IMR-90 (cell line): ENCODE results near the gene RAPGEF3. TPM values are rescaled to one million over a fixed set of nuclear protein-coding genes. Genes with fewer than 3 reads are reported as not detected.

Experiments used
- ATAC-seq: fragments of 200-7000 bp; cut with Tn5 transposase; 2 replicates; pipeline ENCODE4 v1.9.1; 2020; ENCODE audit warnings: low read depth, mild to moderate bottlenecking, moderate library complexity
- BruUV-seq: library from RNA; stranded (reverse); fragments of 400-500 nt; replicated peaks from 2 replicates; lab custom pipeline; 2021; lab: Mats Ljungman, UMichigan
- CTCF ChIA-PET: fragments of 300-600 bp; formaldehyde crosslinking; extraction: SDS; loops from one replicate; lab custom pipeline; 2021; ENCODE audit warnings: antibody characterized with exemption; lab: Yijun Ruan, JAX
- POLR2A ChIA-PET: fragments of 300-600 bp; sonication (Branson Sonifier 250); formaldehyde crosslinking; loops from one replicate; lab custom pipeline; 2022; ENCODE audit warnings: antibody characterized with exemption; ENCODE audit not compliant: unreplicated experiment; lab: Charles Lee
- DNase-seq: peaks from one replicate; pipeline ENCODE4 v3.0.0; 2013
- H2AFZ ChIP-seq: replicated peaks from 2 replicates; pipeline ENCODE3; 2013; ENCODE audit warnings: low read length, mild to moderate bottlenecking; ENCODE audit not compliant: poor library complexity
- H2AK5ac ChIP-seq: 2 replicates; pipeline ENCODE4 v1.6.1; 2013; ENCODE audit warnings: low read depth, low read length, inconsistent platforms
- H2AK9ac ChIP-seq: replicated peaks from 2 replicates; pipeline ENCODE3; 2013; ENCODE audit warnings: mild to moderate bottlenecking, low read depth, low read length, moderate library complexity; ENCODE audit not compliant: poor library complexity
- H2BK120ac ChIP-seq: 2 replicates; pipeline ENCODE4 v1.6.1; 2013; ENCODE audit warnings: low read depth, low read length, inconsistent platforms
- H2BK15ac ChIP-seq: 3 replicates; pipeline ENCODE4 v1.6.1; 2013; ENCODE audit warnings: low read depth, low read length, inconsistent platforms
- H2BK20ac ChIP-seq: 2 replicates; pipeline ENCODE4 v1.6.1; 2013; ENCODE audit warnings: low read depth, mild to moderate bottlenecking, inconsistent platforms, low read length, moderate library complexity
- H2BK5ac ChIP-seq: 2 replicates; pipeline ENCODE4 v1.6.1; 2013; ENCODE audit warnings: mild to moderate bottlenecking, low read depth, low read length, inconsistent platforms; ENCODE audit not compliant: poor library complexity, severe bottlenecking
- H3K14ac ChIP-seq: replicated peaks from 2 replicates; pipeline ENCODE4 v1.6.1; 2013; ENCODE audit warnings: low read depth, low read length, inconsistent platforms
- H3K18ac ChIP-seq: 2 replicates; pipeline ENCODE4 v1.6.1; 2013; ENCODE audit warnings: low read depth, low read length, control low read depth
- H3K23ac ChIP-seq: 2 replicates; pipeline ENCODE4 v1.6.1; 2013; ENCODE audit warnings: low read depth, low read length, inconsistent platforms
- H3K27ac ChIP-seq: 2 replicates; pipeline ENCODE4 v1.5.1; 2013; ENCODE audit warnings: mild to moderate bottlenecking, control low read depth, low read length; ENCODE audit not compliant: insufficient read depth
- H3K27me3 ChIP-seq: 2 replicates; pipeline ENCODE4 v1.6.1; 2013; ENCODE audit warnings: low read length; ENCODE audit not compliant: control insufficient read depth, insufficient read depth
- H3K36me3 ChIP-seq: 2 replicates; pipeline ENCODE4 v1.6.1; 2013; ENCODE audit warnings: low read length, mixed read lengths; ENCODE audit not compliant: control insufficient read depth, insufficient read depth
- H3K4ac ChIP-seq: 2 replicates; pipeline ENCODE4 v1.6.1; 2013; ENCODE audit warnings: low read depth, low read length, inconsistent platforms
- H3K4me1 ChIP-seq: 2 replicates; pipeline ENCODE4 v1.6.1; 2013; ENCODE audit warnings: low read length, mixed read lengths; ENCODE audit not compliant: control insufficient read depth, insufficient read depth
- H3K4me2 ChIP-seq: 2 replicates; pipeline ENCODE4 v1.6.1; 2013; ENCODE audit warnings: low read depth, mild to moderate bottlenecking, control low read depth, low read length, moderate library complexity
- H3K4me3 ChIP-seq: 2 replicates; pipeline ENCODE4 v1.5.1; 2013; ENCODE audit warnings: low read depth, mild to moderate bottlenecking, control low read depth, low read length, moderate library complexity; ENCODE audit not compliant: insufficient read depth
- H3K56ac ChIP-seq: 2 replicates; pipeline ENCODE4 v1.6.1; 2013; ENCODE audit warnings: low read length, inconsistent platforms; ENCODE audit not compliant: insufficient read depth; ENCODE audit errors: extremely low read depth
- H3K79me1 ChIP-seq, 2 experiments: 2 replicates each; pipeline ENCODE4 v1.6.1; 2013; ENCODE audit warnings: low read length in 2 of 2, inconsistent platforms in 1 of 2, low read depth in 1 of 2
- H3K9ac ChIP-seq: 2 replicates; pipeline ENCODE4 v1.6.1; 2013; ENCODE audit warnings: low read depth, low read length, control low read depth
- H3K9me1 ChIP-seq: 2 replicates; pipeline ENCODE4 v1.6.1; 2013; ENCODE audit warnings: low read length, inconsistent platforms; ENCODE audit not compliant: insufficient read depth
- H3K9me3 ChIP-seq: 2 replicates; pipeline ENCODE4 v1.6.1; 2013; ENCODE audit warnings: low read length; ENCODE audit not compliant: control insufficient read depth, insufficient read depth
- H4K20me1 ChIP-seq: 2 replicates; pipeline ENCODE4 v1.6.1; 2013; ENCODE audit warnings: low read length, inconsistent platforms; ENCODE audit not compliant: insufficient read depth
- H4K5ac ChIP-seq: 2 replicates; pipeline ENCODE4 v1.6.1; 2013; ENCODE audit warnings: mild to moderate bottlenecking, low read depth, low read length, control low read depth
- H4K8ac ChIP-seq, 2 experiments: 2 replicates each; pipeline ENCODE4 v1.6.1; 2013; ENCODE audit warnings: low read depth in 2 of 2, low read length in 2 of 2, control low read depth in 1 of 2, inconsistent platforms in 1 of 2
- H4K91ac ChIP-seq: 2 replicates; pipeline ENCODE4 v1.6.1; 2013; ENCODE audit warnings: low read depth, low read length, inconsistent platforms; ENCODE audit not compliant: insufficient read depth
- BHLHE40 ChIP-seq: fragments of 150-350 bp; IDR thresholded peaks from 2 replicates; pipeline ENCODE4 v1.6.1; 2016; ENCODE audit warnings: mild to moderate bottlenecking, low read depth, low read length
- CEBPB ChIP-seq: IDR thresholded peaks from 2 replicates; pipeline ENCODE4 v1.6.1; 2012; ENCODE audit warnings: low read depth, low read length, improper control_type of control experiment
- CHD1 ChIP-seq: IDR thresholded peaks from 2 replicates; pipeline ENCODE4 v1.6.1; 2012; ENCODE audit warnings: low read depth, low read length, improper control_type of control experiment
- FOS ChIP-seq: fragments of 150-350 bp; IDR thresholded peaks from 2 replicates; pipeline ENCODE4 v1.6.1; 2016; ENCODE audit warnings: low read depth, low read length
- MAFK ChIP-seq: IDR thresholded peaks from 2 replicates; pipeline ENCODE4 v1.6.1; 2012; ENCODE audit warnings: low read depth, low read length, improper control_type of control experiment
- MAZ ChIP-seq: IDR thresholded peaks from 2 replicates; pipeline ENCODE4 v1.6.1; 2012; ENCODE audit warnings: low read depth, mild to moderate bottlenecking, low read length, improper control_type of control experiment, moderate library complexity, borderline replicate concordance
- MXI1 ChIP-seq: IDR thresholded peaks from 2 replicates; pipeline ENCODE4 v1.6.1; 2012; ENCODE audit warnings: low read depth, mild to moderate bottlenecking, low read length, moderate library complexity, borderline replicate concordance
- POLR2A ChIP-seq: IDR thresholded peaks from 2 replicates; pipeline ENCODE4 v1.6.1; 2012; ENCODE audit warnings: mild to moderate bottlenecking, low read depth, low read length
- RAD21 ChIP-seq: IDR thresholded peaks from 2 replicates; pipeline ENCODE4 v1.6.1; 2012; ENCODE audit warnings: low read length, improper control_type of control experiment
- RCOR1 ChIP-seq: IDR thresholded peaks from 2 replicates; pipeline ENCODE4 v1.6.1; 2012; ENCODE audit warnings: mild to moderate bottlenecking, low read length, improper control_type of control experiment; ENCODE audit not compliant: insufficient replicate concordance
- RFX5 ChIP-seq: IDR thresholded peaks from 2 replicates; pipeline ENCODE4 v1.8.0; 2012; ENCODE audit warnings: low read depth, mild to moderate bottlenecking, low read length, moderate library complexity
- SMC3 ChIP-seq: fragments of 150-350 bp; IDR thresholded peaks from 2 replicates; pipeline ENCODE4 v1.6.1; 2016; ENCODE audit warnings: low read depth, mild to moderate bottlenecking, antibody characterized with exemption, low read length, moderate library complexity
- WGBS, 2 experiments: methylation state at CpG; one replicate each; pipeline versions ENCODE4 v1.1.5 to v1.1.7; 2013; ENCODE audit warnings: missing lambda C conversion rate in 2 of 2; ENCODE audit not compliant: insufficient read length in 1 of 2; ENCODE audit errors: extremely low coverage in 2 of 2; 5-methylcytosine and 5-hydroxymethylcytosine counted together
- dilution Hi-C: fragments of 300-500 bp; cut with HindIII; formaldehyde crosslinking; loops from one replicate; pipeline ENCODE4 v1.14.3; 2018; ENCODE audit warnings: low sequenced_read_pairs; ENCODE audit not compliant: unreplicated experiment
- in situ Hi-C: fragments of 300-500 bp; cut with MboI; formaldehyde crosslinking; loops from 3 replicates; pipeline ENCODE4 v1.14.3; 2019; ENCODE audit warnings: low sequenced_read_pairs, inconsistent platforms, mixed read lengths
- intact Hi-C: fragments of 100-400 bp; cut with micrococcal nuclease; formaldehyde crosslinking; loops from 2 replicates; pipeline ENCODE4 v1.10.0; 2022
- polyA plus RNA-seq, 3 experiments: library from polyadenylated mRNA; depleted of rRNA; stranded (reverse); fragments of >200 nt; gene quantifications; 2 replicates each; pipeline ENCODE4 v1.2.3, GENCODE V29; 2012; ENCODE audit warnings: low replicate concordance in 1 of 3
- total RNA-seq: library from RNA; depleted of rRNA; stranded (reverse); fragments of >200 nt; gene quantifications from 2 replicates; pipeline ENCODE4 v1.2.3, GENCODE V29; 2012
- TF ChIP-seq, protein P1 (sequence below): fragments of 150-350 bp; IDR thresholded peaks from 2 replicates; pipeline ENCODE4 v1.6.1; 2016; ENCODE audit warnings: low read depth, mild to moderate bottlenecking, low read length, moderate library complexity, borderline replicate concordance

RAPGEF3 gene
- total and polyA plus RNA-seq, 2 of the 4 experiments (the other 2 are of a cell fraction), result 1.3 to 2.0 TPM

DNA sequence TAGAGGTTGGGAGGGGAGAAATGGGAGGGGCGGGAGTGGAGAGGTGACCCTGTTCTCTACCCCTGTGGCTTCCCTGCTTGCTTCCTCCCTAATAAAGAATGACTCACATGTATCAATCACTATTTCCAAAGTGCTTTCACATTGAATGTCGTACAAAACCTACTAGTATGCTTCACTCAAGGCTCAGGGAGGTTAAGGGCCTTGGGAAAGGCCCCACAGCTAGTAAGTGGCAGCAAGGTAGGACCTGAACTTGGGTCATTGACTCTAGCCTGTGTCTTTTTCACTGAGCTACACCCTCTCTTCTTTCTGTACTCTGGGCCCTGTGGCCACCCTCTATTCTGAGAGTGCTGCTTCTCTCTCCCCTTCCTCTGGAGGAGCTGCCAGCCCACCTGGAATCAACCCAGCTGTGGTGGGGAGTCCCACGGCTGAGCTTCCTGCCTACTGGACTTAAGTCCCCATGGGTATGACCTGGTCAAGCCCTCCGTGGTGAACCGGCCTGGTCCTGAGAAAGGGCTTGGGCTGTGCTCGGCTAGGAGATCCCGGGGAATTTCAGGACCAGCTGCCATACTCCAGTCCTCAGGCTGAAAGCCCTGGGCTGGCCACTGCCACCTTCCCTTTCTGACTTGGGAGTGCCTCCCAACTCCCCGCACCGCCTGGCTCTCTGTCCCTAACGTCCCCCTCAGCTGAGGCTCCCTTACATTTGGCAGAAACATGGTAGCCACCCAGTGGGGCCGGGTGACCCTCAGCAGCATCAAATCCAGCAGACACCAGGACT lies 27.4 kb upstream of the RAPGEF3 start (continued):
- no peak for TF ChIP-seq RCOR1

DNA sequence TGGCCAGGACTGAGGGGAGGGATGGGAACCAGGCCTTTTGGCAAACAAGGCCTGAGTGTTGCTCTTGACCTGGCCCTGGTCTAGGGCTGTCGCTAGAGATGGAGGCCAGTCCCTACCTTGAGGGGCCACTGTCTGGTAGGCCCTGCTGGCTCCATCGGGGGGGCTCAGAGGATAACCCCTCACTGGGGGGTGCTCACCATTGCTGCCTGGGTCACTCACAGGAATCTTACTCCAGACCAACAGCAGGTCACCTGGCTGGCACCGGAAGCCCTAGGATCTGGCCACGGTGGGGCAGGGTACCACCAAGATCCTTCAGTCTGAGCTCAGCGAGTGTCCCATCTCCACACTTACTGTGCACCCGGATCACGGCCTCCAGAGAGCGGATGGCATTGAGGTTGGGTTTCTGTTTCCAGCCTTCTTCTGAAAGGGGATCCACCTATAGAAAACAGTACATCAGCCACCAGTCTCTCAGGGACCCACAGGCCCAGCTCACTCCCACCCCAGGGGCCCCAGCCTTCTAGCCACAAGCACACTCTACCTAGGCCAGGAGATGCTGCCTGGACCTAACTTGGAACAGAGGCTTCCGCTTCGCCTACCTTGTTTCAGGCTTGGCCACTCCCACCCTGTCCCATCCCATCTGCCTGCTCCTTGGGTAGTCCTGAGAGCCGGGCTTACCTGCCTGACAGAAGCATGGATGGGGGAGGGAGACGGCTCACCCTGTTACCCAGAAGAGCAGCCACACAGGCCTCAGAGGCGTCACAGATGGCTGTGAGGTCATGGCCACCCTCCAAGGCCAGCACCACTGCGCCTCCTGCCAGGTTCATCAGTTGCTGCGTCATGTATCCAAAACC lies 26.6 kb upstream of the RAPGEF3 start:
- intact Hi-C loops (no loop called here), in situ Hi-C loops (loop anchor here (5.0 kb wide), 1 partner anchor 42 kb away; no protein-coding TSS in a partner anchor), dilution Hi-C loops (loop anchor here (10.0 kb wide), 1 partner anchor 60 kb away; no protein-coding TSS in a partner anchor)
- H2AFZ ChIP-seq, result no peak overlapping the region
- peaks cover 15% of the 10 kb centered on the region; the same call in 1 of the 2 replicates for H4K20me1 ChIP-seq
- peaks cover 0 to 20% of the 10 kb centered on the region in 2 experiments for H3K79me1 ChIP-seq
- H2AK5ac ChIP-seq, result no peak overlapping the region
- H3K4ac ChIP-seq, result no peak overlapping the region
- WGBS, 2 experiments, result 100% methylated on average over 3 of the region's 15 CpGs; no CpG with 5 or more reads in 1 of the 2 experiments
- H3K27me3 ChIP-seq, result no peaks in the 10 kb centered on the region
- BruUV-seq, result no TSS peak
- no peak overlapping the region for H2AK9ac ChIP-seq
- H4K5ac ChIP-seq, result no peak overlapping the region
- no peaks in the 10 kb centered on the region for H3K4me1 ChIP-seq
- H3K56ac ChIP-seq, result no peak overlapping the region
- no peaks in the 10 kb centered on the region for H3K9me1 ChIP-seq
- ChIA-PET POLR2A (interaction anchor here (0.7 kb wide), 1 partner anchor 79 kb away, joined by 4 read pairs; no protein-coding TSS in a partner anchor), CTCF (no interaction called here)
- no peak overlapping the region for H3K27ac ChIP-seq
- no peak overlapping the region for H2BK15ac ChIP-seq
- no peak overlapping the region for H3K9ac ChIP-seq
- H3K36me3 ChIP-seq, result peaks cover 76% of the 10 kb centered on the region
- no peak overlapping the region for H2BK120ac ChIP-seq
- no peak overlapping the region for H2BK20ac ChIP-seq
- no peak overlapping the region for H3K14ac ChIP-seq
- H3K18ac ChIP-seq, result no peak overlapping the region
- no peak overlapping the region for H4K8ac ChIP-seq
- DNase-seq (no peak), ATAC-seq (no peak)
- H4K91ac ChIP-seq, result no peak overlapping the region
- no peaks in the 10 kb centered on the region for H3K9me3 ChIP-seq
- no peak overlapping the region for H2BK5ac ChIP-seq
- no peak overlapping the region for H3K4me3 ChIP-seq
- no peak overlapping the region for H3K4me2 ChIP-seq
- no peak overlapping the region for H3K23ac ChIP-seq
- TF ChIP-seq SMC3, result no peak
- TF ChIP-seq FOS, result no peak
- TF ChIP-seq POLR2A, result no peak
- TF ChIP-seq BHLHE40, result no peak
- no peak for TF ChIP-seq CHD1
- TF ChIP-seq RFX5, result no peak
- TF ChIP-seq, protein P1, sequence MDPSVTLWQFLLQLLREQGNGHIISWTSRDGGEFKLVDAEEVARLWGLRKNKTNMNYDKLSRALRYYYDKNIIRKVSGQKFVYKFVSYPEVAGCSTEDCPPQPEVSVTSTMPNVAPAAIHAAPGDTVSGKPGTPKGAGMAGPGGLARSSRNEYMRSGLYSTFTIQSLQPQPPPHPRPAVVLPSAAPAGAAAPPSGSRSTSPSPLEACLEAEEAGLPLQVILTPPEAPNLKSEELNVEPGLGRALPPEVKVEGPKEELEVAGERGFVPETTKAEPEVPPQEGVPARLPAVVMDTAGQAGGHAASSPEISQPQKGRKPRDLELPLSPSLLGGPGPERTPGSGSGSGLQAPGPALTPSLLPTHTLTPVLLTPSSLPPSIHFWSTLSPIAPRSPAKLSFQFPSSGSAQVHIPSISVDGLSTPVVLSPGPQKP, result no peak
- TF ChIP-seq CEBPB, result no peak
- TF ChIP-seq MAFK, result no peak
- no peak for TF ChIP-seq RAD21
- TF ChIP-seq MAZ, result no peak
- no peak for TF ChIP-seq MXI1
